SKM-1 (cell line): ENCODE data around the gene ANKRD12.
"Not testable (repeated sequence)": the region's sequence is repeated elsewhere in the genome, so short reads cannot be mapped to it uniquely, and the experiment has no call there.

ENCODE experiments used
- DNase-seq: peaks from one replicate; lab custom pipeline; 2025; ENCODE audit not compliant: unreplicated experiment; lab: John Stamatoyannopoulos, UW

ANKRD12 gene

DNA sequence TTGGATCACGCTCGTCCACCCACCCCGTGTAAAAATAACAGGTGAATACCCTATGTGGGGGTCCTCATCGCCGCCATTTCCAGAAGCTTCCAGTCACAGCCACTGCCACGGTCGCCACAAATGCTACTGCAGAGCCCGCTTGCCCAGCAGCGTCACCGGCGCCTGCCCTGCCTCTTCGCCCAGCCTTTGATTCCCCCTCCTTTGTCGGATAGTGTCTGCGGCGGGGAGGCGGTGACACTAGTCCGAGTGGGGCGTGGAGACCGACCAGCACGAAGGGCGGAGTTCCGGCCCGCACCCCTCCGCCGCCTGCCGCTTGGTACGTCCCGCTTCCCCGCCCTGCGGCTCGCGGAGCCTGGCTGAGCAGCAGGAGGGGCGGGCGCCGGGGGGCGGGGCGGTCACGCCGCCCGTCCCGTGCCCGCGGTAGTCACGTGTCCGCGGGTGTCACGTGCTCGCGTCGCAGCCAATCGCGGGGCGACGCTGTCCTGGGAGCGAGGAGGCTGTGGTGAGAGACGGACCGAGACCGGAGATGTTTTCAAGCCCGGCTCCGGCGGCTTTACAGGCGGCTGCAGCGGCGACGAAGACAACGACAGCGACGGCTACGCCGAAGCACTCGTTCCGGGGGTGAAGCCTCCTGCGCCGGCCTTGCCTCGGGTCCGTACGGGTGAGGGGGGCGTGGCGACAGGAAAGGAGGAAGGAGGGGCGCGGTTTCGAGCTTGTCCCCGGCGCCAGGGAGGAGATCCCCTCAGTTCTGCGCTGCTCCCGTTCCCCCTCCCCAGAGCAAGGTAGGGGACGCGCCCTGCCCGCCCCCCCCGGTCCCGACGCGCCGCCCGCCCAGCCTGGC lies at the start of gene ANKRD12:
ANKRD12 (plus strand) TSS at position 467 of the 841 bp plus-strand sequence. CDS start 45,652 bp downstream, outside the sequence.
- DNase-seq, result peak; percentile 83

DNA sequence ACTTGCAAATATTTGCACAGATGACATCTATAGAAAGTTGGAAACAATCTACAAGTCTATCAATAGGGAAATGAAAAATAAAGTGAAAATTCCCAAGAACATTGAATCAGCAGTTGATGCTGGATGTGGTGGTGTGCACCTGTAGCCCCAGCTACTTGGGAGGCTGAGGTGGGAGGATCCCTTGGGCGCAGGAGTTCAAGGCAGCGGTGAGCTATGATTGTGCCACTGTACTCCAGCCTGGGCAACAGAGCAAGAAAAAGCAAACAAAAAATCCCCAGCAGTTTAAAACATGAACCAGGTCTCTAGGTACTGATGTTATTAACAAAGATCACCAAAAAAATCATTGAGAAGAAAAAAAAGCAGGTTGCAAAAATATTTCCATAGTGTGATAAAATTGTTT lies 49.4 kb upstream of the ANKRD12 start:
- no peak for DNase-seq

GRCh38 chr18:9088252-9088651 lies 48.3 kb upstream of the ANKRD12 start:
- no peak for DNase-seq

- DNase-seq, result not testable (repeated sequence)
Measured at GRCh38 chr18:9088727-9089126, 47.9 kb upstream of the ANKRD12 start.

- DNase-seq, result no peak
Measured at GRCh38 chr18:9090578-9090977, 46.0 kb upstream of the ANKRD12 start.

DNA sequence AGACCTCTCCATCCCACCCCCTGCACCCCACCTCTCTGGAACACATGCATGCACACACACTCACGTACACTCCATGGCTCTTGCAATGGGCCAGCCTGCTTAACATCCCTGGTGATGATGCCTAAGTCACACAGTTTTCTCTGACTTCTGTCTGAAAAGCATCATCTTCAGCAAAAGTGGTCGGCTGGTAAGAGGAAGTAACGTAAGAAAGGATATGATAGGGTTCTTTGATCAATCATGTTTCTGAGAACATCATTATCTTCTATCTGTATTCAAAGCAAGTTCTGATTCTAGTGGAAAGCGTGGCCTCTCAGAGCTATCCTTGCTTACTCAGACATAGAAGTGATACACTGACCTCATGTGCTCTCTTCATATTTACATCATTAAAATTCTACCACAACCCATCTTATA lies 45.5 kb upstream of the ANKRD12 start:
- no peak for DNase-seq

- no peak for DNase-seq
Measured at GRCh38 chr18:9092665-9093064, 43.9 kb upstream of the ANKRD12 start.

DNA sequence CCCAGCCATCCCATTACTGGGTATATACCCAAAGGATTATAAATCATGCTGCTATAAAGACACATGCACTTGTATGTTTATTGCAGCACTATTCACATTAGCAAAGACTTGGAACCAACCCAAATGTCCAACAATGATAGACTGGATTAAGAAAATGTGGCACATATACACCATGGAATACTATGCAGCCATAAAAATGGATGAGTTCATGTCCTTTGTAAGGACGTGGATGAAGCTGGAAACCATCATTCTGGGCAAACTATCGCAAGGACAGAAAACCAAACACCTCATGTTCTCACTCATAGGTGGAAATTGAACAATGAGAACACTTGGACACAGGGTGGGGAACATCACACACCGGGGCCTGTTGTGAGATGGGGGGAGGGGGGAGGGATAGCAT lies 43.5 kb upstream of the ANKRD12 start:
- DNase-seq, result not testable (repeated sequence)

- no peak for DNase-seq
Measured at GRCh38 chr18:9094307-9095226, 42.0 kb upstream of the ANKRD12 start.

- DNase-seq, result peak; percentile 18
Measured at GRCh38 chr18:9095297-9096006, 41.1 kb upstream of the ANKRD12 start.

DNA sequence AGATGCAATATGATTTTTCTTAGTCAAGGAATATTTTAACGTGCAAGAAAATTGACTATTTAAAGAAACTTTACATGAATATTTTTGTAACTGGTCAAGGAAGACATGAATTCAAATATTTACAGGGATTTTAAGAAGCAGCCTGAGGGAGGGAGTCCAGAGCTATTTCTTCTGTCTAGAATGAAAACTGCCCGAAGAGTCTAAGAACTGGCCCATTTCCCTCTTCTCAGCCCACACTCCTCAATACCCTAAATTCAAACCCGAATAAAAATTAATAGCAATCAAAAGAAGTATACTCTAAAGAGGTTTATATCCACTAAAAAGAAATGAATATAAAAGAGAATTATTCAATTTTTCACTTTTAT lies 40.6 kb upstream of the ANKRD12 start:
- no peak for DNase-seq

GRCh38 chr18:9096685-9097084 lies 39.9 kb upstream of the ANKRD12 start:
- no peak for DNase-seq

GRCh38 chr18:9097349-9097748 lies 39.2 kb upstream of the ANKRD12 start:
- no peak for DNase-seq

DNA sequence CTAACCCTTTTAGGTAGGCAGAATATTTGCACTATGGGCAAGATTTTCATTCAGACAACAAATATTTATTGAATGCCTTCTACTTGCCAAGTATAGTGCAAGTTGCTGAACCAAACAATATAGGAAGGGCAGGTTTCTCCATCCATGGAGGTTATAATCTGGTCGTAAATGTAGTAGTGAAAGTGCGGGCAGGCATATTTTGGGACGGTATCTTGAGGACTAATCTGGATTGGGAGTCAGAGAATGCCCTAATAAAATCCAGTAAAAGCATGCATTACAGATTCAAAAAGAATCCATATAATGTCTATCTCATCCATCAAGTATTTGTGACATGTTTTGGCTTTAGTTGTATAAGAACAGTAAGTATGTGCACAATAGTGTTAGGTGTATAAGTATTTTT lies 35.8 kb upstream of the ANKRD12 start:
- DNase-seq, result no peak

DNA sequence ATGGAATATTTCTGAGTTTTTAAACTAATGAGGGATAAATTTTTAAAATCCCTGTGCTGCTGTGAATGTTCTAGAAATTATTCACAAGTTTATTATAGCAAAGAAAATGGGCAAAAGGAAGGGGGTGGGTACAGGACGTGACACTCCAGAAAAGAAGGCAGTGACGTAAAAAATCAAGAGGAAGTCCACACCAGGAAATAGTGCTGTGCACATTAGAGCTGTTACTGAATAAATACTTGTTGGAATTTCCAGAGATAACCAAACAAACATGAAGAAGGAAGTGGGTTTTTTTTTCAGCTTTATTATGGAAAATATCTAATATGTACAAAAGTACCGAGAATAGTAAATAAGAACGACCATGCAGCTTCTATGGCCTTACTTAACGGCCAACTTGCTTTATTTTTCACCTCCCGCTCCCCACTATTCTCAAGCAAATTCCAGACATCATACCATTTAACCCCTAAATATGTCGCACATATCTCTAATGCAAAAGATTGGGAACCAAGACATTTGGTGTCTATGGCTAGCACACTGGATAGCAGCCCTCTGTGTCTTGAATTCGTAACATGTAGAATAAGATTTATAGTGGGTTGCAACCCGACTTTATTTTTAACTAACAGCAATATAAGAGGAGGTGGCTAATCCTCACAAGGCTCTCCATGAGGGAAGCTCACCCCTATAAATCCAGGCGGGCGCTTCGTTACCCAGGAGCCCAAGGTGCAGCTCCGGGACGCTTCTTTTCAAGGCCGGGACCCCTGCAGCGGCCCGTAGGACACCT lies 34.7 kb upstream of the ANKRD12 start:
- DNase-seq, result peak; percentile 18

GRCh38 chr18:9102508-9103375 lies 33.8 kb upstream of the ANKRD12 start, which contains the start of gene NDUFV2:
NDUFV2 (plus strand) TSS chr18:9102699; CDS start chr18:9102744, 45 bp downstream.
- DNase-seq, result peak; percentile 81

- DNase-seq, result no peak
Measured at GRCh38 chr18:9103376-9103873, 33.2 kb upstream of the ANKRD12 start.

DNA sequence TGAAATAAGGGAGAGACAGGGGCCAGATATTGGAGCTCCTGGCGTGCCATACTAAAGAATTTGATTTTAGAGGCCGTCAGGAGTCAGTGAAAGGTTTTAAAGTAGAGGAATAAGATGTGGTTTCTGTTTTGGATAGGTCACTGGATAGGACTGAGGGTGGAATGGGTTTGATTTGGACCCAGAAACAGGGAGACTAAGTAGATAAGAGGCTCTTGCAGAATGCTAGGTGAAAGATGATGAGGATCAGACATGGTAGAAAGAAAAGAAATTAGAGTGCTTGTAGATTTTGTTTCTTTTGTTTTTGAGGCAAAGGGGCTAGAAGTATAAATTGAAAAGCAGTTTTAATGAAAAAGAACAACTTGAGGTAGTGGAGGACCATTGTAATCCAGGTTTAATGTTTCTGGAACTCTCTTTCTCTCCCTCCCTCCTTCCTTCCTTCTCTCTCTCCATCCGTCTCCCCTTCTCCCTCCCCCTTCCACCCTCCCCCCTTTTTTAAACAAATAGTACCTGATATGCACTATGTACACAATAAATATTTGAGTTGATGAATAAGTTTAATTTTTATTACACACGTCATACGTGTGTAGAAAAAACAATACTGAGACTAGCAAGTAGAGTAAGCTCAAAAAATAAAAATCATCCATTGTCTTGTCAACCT lies 32.2 kb upstream of the ANKRD12 start:
- DNase-seq, result no peak

DNA sequence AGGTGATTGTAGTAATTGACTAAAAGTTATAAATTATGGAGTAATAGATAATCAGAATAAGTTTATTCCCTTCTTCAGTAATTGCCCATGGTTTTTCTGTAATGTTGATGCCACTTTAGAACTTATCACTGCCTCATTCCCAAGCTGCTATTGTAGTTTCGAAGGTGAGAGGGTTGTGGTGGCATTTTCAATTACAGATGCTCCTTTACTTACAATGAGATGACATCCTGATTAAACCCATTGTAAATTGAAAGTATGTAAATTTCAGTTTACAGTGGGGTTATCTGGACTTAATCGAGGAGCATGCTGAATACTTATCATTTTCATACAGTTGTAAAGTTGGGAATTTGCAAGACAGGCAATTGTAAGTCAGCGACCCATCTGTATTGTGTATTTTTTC lies 31.2 kb upstream of the ANKRD12 start:
- no peak for DNase-seq
